Small intestine (tissue), 7 donors: ENCODE measurements around the gene HIRA. TPM values are rescaled to one million over a fixed set of nuclear protein-coding genes. Genes with fewer than 3 reads are reported as not detected.

Source experiments
- DNase-seq, 2 donors: peaks; one replicate each; pipeline versions ENCODE4 v3.0.0 to v3.0.0-alpha.2; 2013
- FAIRE-seq: peaks from 2 replicates; lab custom pipeline; 2012; peaks lifted over from hg19 to GRCh38; lab: Jason Lieb, UNC
- H3K27ac ChIP-seq, 3 donors: one replicate each; pipeline ENCODE4 v1.5.1; 2013; ENCODE audit warnings: low read length in 2 of 3, mild to moderate bottlenecking in 2 of 3, control low read depth in 1 of 3, inconsistent platforms in 1 of 3, low read depth in 1 of 3, moderate library complexity in 1 of 3
- H3K27me3 ChIP-seq, 3 donors: one replicate each; pipeline ENCODE4 v1.6.1; 2013; ENCODE audit warnings: low read length in 3 of 3, inconsistent platforms in 1 of 3; ENCODE audit not compliant: control insufficient read depth in 3 of 3, insufficient read depth in 3 of 3
- H3K36me3 ChIP-seq, 3 donors: one replicate each; pipeline ENCODE4 v1.6.1; 2013; ENCODE audit warnings: low read length in 3 of 3, inconsistent platforms in 1 of 3, low read depth in 1 of 3, mild to moderate bottlenecking in 1 of 3, moderate library complexity in 1 of 3; ENCODE audit not compliant: control insufficient read depth in 3 of 3, insufficient read depth in 2 of 3
- H3K4me1 ChIP-seq, 3 donors: one replicate each; pipeline ENCODE4 v1.6.1; 2013; ENCODE audit warnings: low read length in 2 of 3, inconsistent platforms in 1 of 3, low read depth in 1 of 3, mild to moderate bottlenecking in 1 of 3, moderate library complexity in 1 of 3; ENCODE audit not compliant: control insufficient read depth in 3 of 3, insufficient read depth in 2 of 3
- H3K4me3 ChIP-seq, 3 donors: one replicate each; pipeline ENCODE4 v1.5.1; 2013; ENCODE audit warnings: low read length in 3 of 3, control low read depth in 1 of 3, inconsistent platforms in 1 of 3, low read depth in 1 of 3, mild to moderate bottlenecking in 1 of 3, moderate library complexity in 1 of 3
- H3K9me3 ChIP-seq, 2 donors: one replicate each; pipeline ENCODE4 v1.6.1; 2013; ENCODE audit warnings: low read depth in 1 of 2, low read length in 1 of 2; ENCODE audit not compliant: control insufficient read depth in 2 of 2, insufficient read depth in 1 of 2
- WGBS, 3 donors: extraction: QIAGEN DNeasy Blood & Tissue Kit; methylation state at CpG; one replicate each; pipeline ENCODE4 v1.1.7; 2013; 5-methylcytosine and 5-hydroxymethylcytosine counted together
- polyA plus RNA-seq, 4 donors: library from polyadenylated mRNA; stranded (reverse) in 3 of 4; unstranded in 1 of 4; fragments of 200-250 nt in 3 of 4; fragments of 120-200 nt in 1 of 4; gene quantifications; one replicate each; pipeline versions ENCODE4 v1.2.1 to v1.2.3, GENCODE V29; 2013
- donor health status: healthy with polysubstance abuse.
- donor health status: control.
- donor health status: control.
- donor health status: Bipolar disorder and iron deficiency.
- donor health status: healthy.

Gene HIRA
- polyA plus RNA-seq, 4 donors: 15.7 to 29.3 (median 21.3) TPM

GRCh38 chr22:19360300-19360792 lies 71.2 kb downstream of the HIRA start:
- FAIRE-seq (no peak), DNase-seq (no peak)
- Histone ChIP-seq H3K27me3 (no peaks in the 10 kb centered on the region), H3K9me3 (no peaks in the 10 kb centered on the region), H3K4me1 (no peaks in the 10 kb centered on the region), H3K36me3 (peaks cover 10 to 77% (median 35%) of the 10 kb centered on the region in 3 donors), H3K4me3 (no peak overlapping the region), H3K27ac (no peak overlapping the region)
- WGBS, 3 donors: 91 to 95% (median 93%) methylated on average over 8 of the region's 8 CpGs

DNA sequence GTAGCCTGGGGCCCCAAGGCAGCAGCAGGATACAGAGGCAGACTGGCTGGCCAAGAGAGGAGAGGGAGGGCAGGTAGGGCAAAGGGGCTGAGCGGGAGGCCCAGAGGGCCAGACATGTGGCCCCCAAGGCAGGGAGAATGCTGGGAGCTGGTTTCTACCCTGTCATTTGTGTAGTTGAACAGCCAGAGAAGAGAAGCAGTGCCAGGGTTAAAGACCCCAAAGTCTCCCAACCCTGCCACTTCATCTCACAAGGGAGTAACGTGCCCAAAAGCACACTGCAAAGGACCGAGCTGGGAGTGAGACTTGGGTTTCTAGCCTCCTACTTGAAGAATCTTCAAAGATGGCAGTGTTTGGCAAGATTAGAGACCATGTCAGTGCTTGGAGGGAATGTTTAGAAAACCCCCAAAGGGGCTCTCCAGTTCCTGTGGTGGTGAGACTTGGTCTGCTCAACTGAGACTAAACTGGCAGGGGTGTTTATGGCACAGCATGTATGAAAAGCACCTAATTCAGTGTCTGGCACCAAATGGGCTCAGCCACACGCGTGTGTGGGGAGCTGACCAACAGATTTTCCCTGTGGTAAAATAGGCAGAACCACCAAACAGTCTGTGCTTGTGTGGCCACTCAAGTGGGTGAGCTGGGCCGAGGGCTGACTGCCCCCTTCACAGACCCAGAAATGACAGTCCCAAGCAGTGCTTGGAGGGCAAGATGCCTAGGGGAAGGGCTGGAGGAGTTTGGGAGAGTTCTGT lies 71.8 kb downstream of the HIRA start:
- Histone ChIP-seq H3K9me3 (no peaks in the 10 kb centered on the region), H3K36me3 (peaks cover 8 to 80% (median 35%) of the 10 kb centered on the region in 3 donors), H3K27ac (no peak overlapping the region), H3K4me3 (no peak overlapping the region), H3K4me1 (no peaks in the 10 kb centered on the region), H3K27me3 (no peaks in the 10 kb centered on the region)
- WGBS, 3 donors: 93 to 97% (median 97%) methylated on average over 6 of the region's 6 CpGs
- FAIRE-seq: no peak
- no peak for DNase-seq

- Histone ChIP-seq H3K9me3 (no peaks in the 10 kb centered on the region), H3K4me3 (no peak overlapping the region), H3K36me3 (peaks cover 8 to 87% (median 34%) of the 10 kb centered on the region in 3 donors), H3K4me1 (no peaks in the 10 kb centered on the region), H3K27me3 (no peaks in the 10 kb centered on the region), H3K27ac (no peak overlapping the region)
- WGBS, 3 donors: 96 to 98% (median 97%) methylated on average over 13 of the region's 13 CpGs
- FAIRE-seq: no peak
- DNase-seq: no peak
Measured at GRCh38 chr22:19358703-19359553, 72.6 kb downstream of the HIRA start.

DNA sequence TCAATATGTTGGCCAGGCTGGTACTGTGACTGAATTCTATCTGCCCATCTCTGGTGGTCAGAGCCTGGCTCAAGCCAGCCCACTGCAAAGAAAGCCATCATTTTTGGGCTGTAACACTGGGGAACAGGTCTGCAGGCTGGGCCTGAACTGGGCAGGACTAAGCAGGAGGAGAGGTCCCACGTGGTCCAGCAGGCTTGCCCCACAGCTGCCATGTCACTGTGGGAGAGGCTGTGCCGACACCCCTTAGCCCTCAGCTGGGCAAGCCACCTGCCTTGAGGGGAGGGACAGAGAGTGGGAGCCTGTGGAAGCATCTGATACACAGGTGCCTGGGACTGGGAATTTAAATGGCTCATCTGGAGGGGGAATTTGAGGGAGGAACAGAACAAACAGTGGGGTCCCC lies 73.3 kb downstream of the HIRA start:
- WGBS, 3 donors: 80 to 93% (median 88%) methylated on average over 2 of the region's 2 CpGs
- no peak for DNase-seq
- Histone ChIP-seq H3K9me3 (no peaks in the 10 kb centered on the region), H3K4me1 (no peaks in the 10 kb centered on the region), H3K27me3 (no peaks in the 10 kb centered on the region), H3K27ac (no peak overlapping the region), H3K36me3 (peaks cover 8 to 88% (median 34%) of the 10 kb centered on the region in 3 donors), H3K4me3 (no peak overlapping the region)
- FAIRE-seq: no peak

GRCh38 chr22:19357270-19358105 lies 74.0 kb downstream of the HIRA start:
- DNase-seq (no peak), FAIRE-seq (no peak)
- Histone ChIP-seq H3K27me3 (no peaks in the 10 kb centered on the region), H3K4me1 (no peaks in the 10 kb centered on the region), H3K4me3 (no peak overlapping the region), H3K27ac (peak overlapping the region in 1 of 3 donors; percentile 51), H3K36me3 (peaks cover 8 to 88% (median 38%) of the 10 kb centered on the region in 3 donors), H3K9me3 (no peaks in the 10 kb centered on the region)
- WGBS, 3 donors: 85 to 89% (median 88%) methylated on average over 14 of the region's 14 CpGs

DNA sequence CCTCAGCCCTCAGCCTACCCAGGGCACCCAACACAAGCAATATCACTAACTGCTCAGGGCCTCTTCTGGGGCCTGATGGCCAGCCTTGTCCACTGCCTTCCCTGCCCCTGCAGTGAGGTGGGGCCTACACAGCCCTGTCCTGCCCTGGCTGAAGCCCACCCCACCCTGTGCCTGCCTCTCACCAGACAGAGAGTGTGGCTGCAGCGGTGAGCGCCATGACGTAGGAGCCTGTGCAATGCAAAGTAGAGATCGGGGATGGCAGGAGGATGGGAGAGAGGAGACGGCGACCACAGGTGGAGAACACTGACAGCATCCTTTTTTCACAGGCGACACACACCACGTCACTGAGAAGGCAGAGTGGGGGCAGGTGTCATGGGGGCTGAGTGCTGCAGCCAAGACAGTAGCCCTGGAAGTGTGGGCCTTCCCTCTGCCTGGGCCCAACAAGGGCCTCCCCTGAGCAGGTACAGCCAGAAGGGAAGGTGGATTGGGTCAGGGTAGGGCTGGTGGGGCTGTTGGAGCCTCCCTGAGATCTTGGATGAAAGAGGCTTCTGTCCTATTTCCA lies 74.7 kb downstream of the HIRA start:
- H3K36me3 ChIP-seq: peaks cover 7 to 91% (median 39%) of the 10 kb centered on the region in 3 donors
- H3K4me1 ChIP-seq: no peaks in the 10 kb centered on the region
- FAIRE-seq (no peak), DNase-seq (no peak)
- no peaks in the 10 kb centered on the region for H3K9me3 ChIP-seq
- H3K27me3 ChIP-seq: no peaks in the 10 kb centered on the region
- WGBS, 3 donors: 98 to 100% (median 98%) methylated on average over 7 to 8 of the region's 8 CpGs
- no peak overlapping the region for H3K4me3 ChIP-seq
- no peak overlapping the region for H3K27ac ChIP-seq

GRCh38 chr22:19355413-19356157 lies 75.9 kb downstream of the HIRA start:
- H3K36me3 ChIP-seq: peaks cover 10 to 91% (median 41%) of the 10 kb centered on the region in 3 donors
- DNase-seq: no peak

More at GRCh38 chr22:19355413-19356157, 75.9 kb downstream of the HIRA start:
- WGBS, 3 donors: 91 to 94% (median 94%) methylated on average over 7 of the region's 7 CpGs
- no peak overlapping the region for H3K4me3 ChIP-seq
- H3K4me1 ChIP-seq: no peaks in the 10 kb centered on the region
- no peaks in the 10 kb centered on the region for H3K27me3 ChIP-seq
- H3K9me3 ChIP-seq: no peaks in the 10 kb centered on the region
- H3K27ac ChIP-seq: no peak overlapping the region
- no peak for FAIRE-seq
